DMS114 treated with DMSO at 0.1 percent for 48 hours (cell line): Measurements from ENCODE around the gene CTPS1.

Source experiments
- DNase-seq: peaks from one replicate; lab custom pipeline; 2025; ENCODE audit not compliant: unreplicated experiment; lab: John Stamatoyannopoulos, UW

The CTPS1 gene

GRCh38 chr1:40966417-40966816 lies 13.1 kb upstream of the CTPS1 start:
- DNase-seq: no peak

- no peak for DNase-seq
These were observed 10.1 kb upstream of the CTPS1 start for GRCh38 chr1:40969445-40969844.

- DNase-seq: no peak
These were observed 7.5 kb upstream of the CTPS1 start for GRCh38 chr1:40971966-40972365.

- DNase-seq: no peak
These were observed 5.6 kb upstream of the CTPS1 start for GRCh38 chr1:40973912-40974311.

GRCh38 chr1:40974945-40975344 lies 4.6 kb upstream of the CTPS1 start:
- DNase-seq: no peak

GRCh38 chr1:40976952-40977690 lies 2.4 kb upstream of the CTPS1 start:
- DNase-seq: no peak

- no peak for DNase-seq
These were observed 1.8 kb upstream of the CTPS1 start for GRCh38 chr1:40977716-40978115.

- DNase-seq: no peak
These were observed 633 bp upstream of the CTPS1 start for GRCh38 chr1:40978886-40979240.

GRCh38 chr1:40980068-40980452 lies 564 bp downstream of the CTPS1 start:
- DNase-seq: no peak

GRCh38 chr1:40980453-40981121 lies 1.1 kb downstream of the CTPS1 start:
- DNase-seq: no peak

GRCh38 chr1:40981691-40982448 lies 2.4 kb downstream of the CTPS1 start:
- no peak for DNase-seq

- no peak for DNase-seq
These were observed 3.2 kb downstream of the CTPS1 start for GRCh38 chr1:40982721-40983120.

- no peak for DNase-seq
These were observed 3.8 kb downstream of the CTPS1 start for GRCh38 chr1:40983286-40983685.

GRCh38 chr1:40984066-40984465 lies 4.6 kb downstream of the CTPS1 start:
- no peak for DNase-seq

- no peak for DNase-seq
These were observed 5.0 kb downstream of the CTPS1 start for GRCh38 chr1:40984531-40984930.

GRCh38 chr1:40985161-40985560 lies 5.7 kb downstream of the CTPS1 start:
- no peak for DNase-seq

GRCh38 chr1:40985875-40986274 lies 6.4 kb downstream of the CTPS1 start:
- no peak for DNase-seq

- no peak for DNase-seq
These were observed 6.9 kb downstream of the CTPS1 start for GRCh38 chr1:40986328-40986783.

GRCh38 chr1:40986956-40987355 lies 7.5 kb downstream of the CTPS1 start:
- no peak for DNase-seq

- no peak for DNase-seq
These were observed 8.2 kb downstream of the CTPS1 start for GRCh38 chr1:40987439-40988276.

- DNase-seq: no peak
These were observed 8.8 kb downstream of the CTPS1 start for GRCh38 chr1:40988280-40988679.
